ENCODE results near the gene GALC. TPM values are rescaled to one million over a fixed set of nuclear protein-coding genes. Genes with fewer than 3 reads are reported as not detected.
A peak's percentile ranks its signal among the peaks of the same experiment; 100 is the strongest.

Gene GALC
- total RNA-seq, 2 donors from 2014 or later, result 19.7 to 42.5 TPM

GRCh38 chr14:87899228-87899627 is 93.8 kb downstream of the GALC start:
- no peak for DNase-seq
- H3K36me3 ChIP-seq (replicated peaks in 1 of 2; ENCODE audit: insufficient read depth in 1 of 2, low read depth in 2 of 2), result no peaks in the 10 kb centered on the region
- H3K4me3 ChIP-seq, result no peak overlapping the region
- no peak overlapping the region for H3K27ac ChIP-seq
- intact Hi-C loops (cut with DNase I), result no loop called here
- H3K4me1 ChIP-seq, result no peaks in the 10 kb centered on the region
- H3K9me3 ChIP-seq, result no peaks in the 10 kb centered on the region
- no peak for ATAC-seq
- TF ChIP-seq CTCF (IDR thresholded peaks at IDR 0.05) (no peak), POLR2A (IDR thresholded peaks at IDR 0.05) (no peak)
- peaks cover 0 to 5% of the 10 kb centered on the region in 2 donors for H3K27me3 ChIP-seq

GRCh38 chr14:87898301-87898700 is 94.7 kb downstream of the GALC start:
- Histone ChIP-seq H3K27me3 (peaks cover 0 to 5% of the 10 kb centered on the region in 2 donors), H3K36me3 (replicated peaks in 1 of 2; ENCODE audit: insufficient read depth in 1 of 2, low read depth in 2 of 2) (no peaks in the 10 kb centered on the region), H3K4me3 (no peak overlapping the region), H3K9me3 (no peaks in the 10 kb centered on the region), H3K27ac (no peak overlapping the region), H3K4me1 (no peaks in the 10 kb centered on the region)
- WGBS, 2 donors, result 73 to 75% methylated on average over 3 of the region's 3 CpGs
- intact Hi-C loops (cut with DNase I), result no loop called here
- ATAC-seq (no peak), DNase-seq (no peak)
- TF ChIP-seq CTCF (IDR thresholded peaks at IDR 0.05) (no peak), POLR2A (IDR thresholded peaks at IDR 0.05) (no peak)

- WGBS, 2 donors, result 35 to 36% methylated on average over 9 of the region's 9 CpGs
Observed at GRCh38 chr14:87896393-87897380, 96.3 kb downstream of the GALC start.

GRCh38 chr14:87894920-87895319 is 98.1 kb downstream of the GALC start:
- Histone ChIP-seq H3K27me3 (peaks cover 0 to 5% of the 10 kb centered on the region in 2 donors), H3K4me3 (no peak overlapping the region), H3K4me1 (no peaks in the 10 kb centered on the region), H3K9me3 (no peaks in the 10 kb centered on the region), H3K27ac (no peak overlapping the region), H3K36me3 (replicated peaks in 1 of 2; ENCODE audit: insufficient read depth in 1 of 2, low read depth in 2 of 2) (no peaks in the 10 kb centered on the region)
- intact Hi-C loops (cut with DNase I), result no loop called here
- TF ChIP-seq POLR2A (IDR thresholded peaks at IDR 0.05) (no peak), CTCF (IDR thresholded peaks at IDR 0.05) (no peak)
- ATAC-seq (no peak), DNase-seq (no peak)
- 50 to 51% methylated on average over 6 of the region's 6 CpGs for WGBS, 2 donors

More at GRCh38 chr14:87896393-87897380, 96.3 kb downstream of the GALC start:
- Histone ChIP-seq H3K9me3 (no peaks in the 10 kb centered on the region), H3K4me1 (no peaks in the 10 kb centered on the region), H3K4me3 (no peak overlapping the region), H3K36me3 (replicated peaks in 1 of 2; ENCODE audit: insufficient read depth in 1 of 2, low read depth in 2 of 2) (no peaks in the 10 kb centered on the region), H3K27me3 (peaks cover 0 to 5% of the 10 kb centered on the region in 2 donors), H3K27ac (no peak overlapping the region)
- DNase-seq (peak in 2 of 4 donors; percentile 11 to 26), ATAC-seq (no peak)
- intact Hi-C loops (cut with DNase I), result no loop called here
- TF ChIP-seq CTCF (IDR thresholded peaks at IDR 0.05), result peak; percentile 26 to 87 (median 68)
- TF ChIP-seq POLR2A (IDR thresholded peaks at IDR 0.05), result no peak
